Muscle layer of duodenum (tissue), 2 donors: ENCODE measurements around the gene TIPIN.
"Not testable (repeated sequence)": the region's sequence is repeated elsewhere in the genome, so short reads cannot be mapped to it uniquely, and the experiment has no call there.

ENCODE experiments used
- H3K27ac ChIP-seq: one replicate; pipeline ENCODE4 v1.7.0; 2013; ENCODE audit warnings: mild to moderate bottlenecking, low read length
- H3K27me3 ChIP-seq: one replicate; pipeline ENCODE4 v1.7.0; 2013; ENCODE audit warnings: low read depth, mild to moderate bottlenecking, control low read depth, low read length
- H3K36me3 ChIP-seq, 2 donors: one replicate each; pipeline ENCODE4 v1.7.0; 2013; ENCODE audit warnings: low read length in 2 of 2, control low read depth in 1 of 2, mild to moderate bottlenecking in 1 of 2; ENCODE audit not compliant: insufficient read depth in 2 of 2, control insufficient read depth in 1 of 2
- H3K4me1 ChIP-seq, 2 donors: one replicate each; pipeline ENCODE4 v1.7.0; 2013; ENCODE audit warnings: low read length in 2 of 2, mild to moderate bottlenecking in 2 of 2, control low read depth in 1 of 2, moderate library complexity in 1 of 2; ENCODE audit not compliant: insufficient read depth in 2 of 2, control insufficient read depth in 1 of 2
- H3K4me3 ChIP-seq, 2 donors: one replicate each; pipeline ENCODE4 v1.7.0; 2013; ENCODE audit warnings: low read length in 2 of 2, low read depth in 1 of 2, mild to moderate bottlenecking in 1 of 2
- H3K9me3 ChIP-seq, 2 donors: one replicate each; pipeline ENCODE4 v1.7.0; 2013; ENCODE audit warnings: low read length in 2 of 2, control low read depth in 1 of 2, mild to moderate bottlenecking in 1 of 2; ENCODE audit not compliant: control insufficient read depth in 1 of 2
- donor health status: healthy.

TIPIN gene

DNA sequence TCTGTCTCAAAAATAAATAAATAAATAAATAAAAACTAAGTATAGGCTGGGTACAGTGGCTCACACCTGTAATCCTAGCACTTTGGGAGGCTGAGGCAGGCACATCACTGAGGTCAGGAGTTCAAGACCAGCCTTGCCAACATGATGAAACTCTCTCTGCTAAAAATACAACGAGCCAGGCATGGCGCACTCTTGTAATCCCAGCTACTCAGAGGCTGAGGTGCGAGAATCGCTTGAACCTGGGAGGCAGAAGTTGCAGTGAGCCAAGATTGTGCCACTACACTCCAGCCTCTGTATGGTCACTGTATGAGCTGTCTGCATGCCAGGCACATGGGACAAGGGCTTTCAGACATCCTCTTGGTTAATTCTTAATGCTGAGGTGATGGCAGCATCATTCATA, 28.7 kb downstream of the TIPIN start:
- no peak overlapping the region for H3K27ac ChIP-seq
- no peaks in the 10 kb centered on the region for H3K4me1 ChIP-seq
- H3K9me3 ChIP-seq = no peaks in the 10 kb centered on the region
- H3K27me3 ChIP-seq = no peaks in the 10 kb centered on the region
- no peak overlapping the region for H3K4me3 ChIP-seq
- H3K36me3 ChIP-seq = peaks cover 41 to 58% of the 10 kb centered on the region in 2 donors

DNA sequence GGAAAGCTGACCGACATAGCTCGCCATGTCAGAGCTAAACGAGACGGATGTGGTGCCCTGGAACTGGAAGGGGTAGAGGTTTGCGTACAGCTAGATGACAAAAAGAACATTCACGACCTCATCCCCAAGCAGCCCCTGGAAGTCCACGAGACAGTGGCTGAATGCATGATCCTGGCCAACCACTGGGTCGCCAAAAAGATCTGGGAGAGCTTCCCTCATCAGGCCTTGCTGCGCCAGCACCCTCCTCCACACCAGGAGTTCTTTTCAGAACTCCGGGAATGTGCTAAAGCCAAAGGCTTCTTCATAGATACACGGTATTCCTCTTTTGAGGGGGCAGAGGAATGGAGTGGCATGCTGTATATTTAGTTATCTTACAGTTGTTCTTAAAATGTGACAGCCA, 30.4 kb downstream of the TIPIN start:
- Histone ChIP-seq H3K27ac (no peak overlapping the region), H3K4me1 (no peaks in the 10 kb centered on the region), H3K36me3 (peaks cover 50 to 72% of the 10 kb centered on the region in 2 donors), H3K4me3 (no peak overlapping the region), H3K9me3 (no peaks in the 10 kb centered on the region), H3K27me3 (no peaks in the 10 kb centered on the region)

DNA sequence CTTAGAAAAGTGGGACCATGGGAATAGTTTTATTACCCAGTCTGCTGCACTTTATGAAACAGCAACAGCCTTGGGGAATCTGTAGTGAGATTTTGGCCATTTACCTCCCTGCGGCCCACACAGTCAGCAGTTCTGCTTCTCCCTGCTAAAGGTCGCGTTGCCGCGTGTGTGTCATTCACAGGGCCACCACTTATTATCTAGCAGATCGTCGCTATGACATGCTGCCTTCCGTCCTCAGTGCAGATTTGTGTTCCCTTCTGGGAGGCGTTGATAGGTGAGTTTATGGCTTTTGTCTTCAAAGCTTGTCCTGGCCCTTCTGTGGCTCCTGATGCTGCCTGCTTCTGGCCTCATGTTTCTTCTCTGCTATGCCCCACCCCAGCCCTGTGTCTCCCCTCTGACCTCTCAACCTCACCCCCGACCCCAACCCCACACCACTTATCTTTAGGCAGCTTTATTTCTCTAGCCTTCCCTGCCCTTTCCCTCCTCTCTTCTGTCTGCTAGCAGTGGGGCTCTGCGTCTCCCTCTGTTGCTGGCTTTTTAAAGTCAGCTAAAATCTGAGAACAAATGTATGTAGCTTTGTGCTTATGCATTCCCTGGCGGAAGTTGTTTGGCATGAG, 33.1 kb downstream of the TIPIN start:
- Histone ChIP-seq H3K27me3 (no peaks in the 10 kb centered on the region), H3K36me3 (peaks cover 41 to 68% of the 10 kb centered on the region in 2 donors), H3K4me1 (no peaks in the 10 kb centered on the region), H3K27ac (no peak overlapping the region), H3K4me3 (no peak overlapping the region), H3K9me3 (no peaks in the 10 kb centered on the region)

DNA sequence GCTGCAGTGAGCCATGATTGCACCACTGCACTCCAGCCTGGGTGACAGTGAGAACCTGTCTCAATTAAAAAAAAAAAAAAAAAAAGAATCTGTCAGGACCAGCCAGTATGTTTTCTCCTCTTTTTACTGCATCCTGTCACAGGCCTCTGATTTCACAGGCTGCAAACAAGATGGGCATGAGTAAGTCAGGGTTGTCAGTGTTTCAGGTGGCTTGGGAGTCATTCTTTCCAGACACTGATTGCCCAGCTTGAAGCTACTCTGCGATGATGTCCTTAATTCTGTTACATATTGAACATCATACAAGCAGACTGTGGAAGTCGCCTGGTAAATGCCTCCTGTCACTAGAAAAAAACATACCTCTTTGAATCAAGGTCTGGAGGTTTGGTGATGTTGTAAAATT, 44.3 kb downstream of the TIPIN start:
- Histone ChIP-seq H3K27ac (no peak overlapping the region), H3K4me1 (no peaks in the 10 kb centered on the region), H3K4me3 (no peak overlapping the region), H3K27me3 (no peaks in the 10 kb centered on the region), H3K36me3 (peaks cover 44 to 68% of the 10 kb centered on the region in 2 donors), H3K9me3 (no peaks in the 10 kb centered on the region)

DNA sequence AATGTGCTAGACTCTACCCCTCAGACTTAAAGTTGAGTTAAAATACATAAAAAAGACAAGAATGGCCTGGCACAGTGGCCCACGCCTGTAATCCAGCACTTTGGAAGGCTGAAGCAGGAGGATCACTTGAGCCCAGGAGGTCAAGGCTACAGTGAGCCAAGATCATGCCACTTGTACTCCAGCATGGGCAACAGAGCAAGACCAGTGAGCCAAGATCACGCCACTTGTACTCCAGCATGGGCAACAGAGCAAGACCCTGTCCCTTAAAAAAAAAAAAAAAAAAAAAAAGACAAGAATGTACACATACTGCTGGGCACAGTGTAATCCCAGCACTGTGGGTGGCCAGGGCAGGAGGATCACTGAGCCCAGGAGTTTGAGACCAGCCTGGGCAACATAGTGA, 45.7 kb downstream of the TIPIN start:
- no peaks in the 10 kb centered on the region for H3K4me1 ChIP-seq
- H3K36me3 ChIP-seq = peaks cover 39 to 55% of the 10 kb centered on the region in 2 donors
- H3K27me3 ChIP-seq = no peaks in the 10 kb centered on the region
- H3K4me3 ChIP-seq = no peak overlapping the region
- H3K27ac ChIP-seq = no peak overlapping the region
- H3K9me3 ChIP-seq = no peaks in the 10 kb centered on the region

DNA sequence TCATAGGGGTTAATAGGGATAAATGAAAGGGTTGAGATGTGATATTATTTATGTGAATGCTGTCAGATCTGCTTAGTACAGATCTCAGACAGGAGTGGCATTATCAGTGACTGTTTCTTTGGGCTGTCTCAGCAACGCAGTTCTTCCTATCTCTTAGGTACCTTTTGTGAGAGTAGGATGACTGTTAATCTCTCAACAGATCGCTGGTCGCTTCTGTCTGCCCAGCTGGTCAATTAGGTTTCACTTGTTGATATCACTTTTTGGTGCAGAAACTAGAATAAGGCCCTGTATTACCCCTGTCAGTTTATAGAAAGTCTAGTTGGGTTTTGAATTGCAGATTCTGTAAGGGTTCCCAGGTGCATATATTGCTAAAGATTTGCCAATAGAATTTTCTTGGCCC, 46.7 kb downstream of the TIPIN start:
- Histone ChIP-seq H3K27ac (no peak overlapping the region), H3K9me3 (no peaks in the 10 kb centered on the region), H3K36me3 (peaks cover 37 to 47% of the 10 kb centered on the region in 2 donors), H3K4me1 (no peaks in the 10 kb centered on the region), H3K4me3 (no peak overlapping the region), H3K27me3 (no peaks in the 10 kb centered on the region)

DNA sequence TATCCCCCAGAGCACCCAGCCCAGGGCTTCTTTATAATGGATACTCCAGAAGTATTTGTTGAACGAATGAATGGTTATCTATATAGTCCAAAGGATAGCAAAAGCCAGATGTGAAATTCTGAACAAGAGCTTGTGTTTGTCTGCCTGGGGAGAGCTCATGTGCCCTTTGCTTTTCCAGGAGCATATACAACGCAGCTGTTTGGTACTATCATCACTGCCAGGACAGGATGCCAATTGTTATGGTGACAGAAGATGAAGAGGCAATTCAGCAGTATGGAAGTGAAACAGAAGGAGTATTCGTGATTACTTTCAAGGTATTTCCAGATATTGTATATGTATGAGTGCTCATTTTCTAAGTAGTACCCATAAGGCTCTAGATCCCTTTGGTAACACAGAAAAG, 48.0 kb downstream of the TIPIN start:
- Histone ChIP-seq H3K27me3 (no peaks in the 10 kb centered on the region), H3K27ac (no peak overlapping the region), H3K4me1 (no peaks in the 10 kb centered on the region), H3K9me3 (no peaks in the 10 kb centered on the region), H3K36me3 (peaks cover 27 to 38% of the 10 kb centered on the region in 2 donors), H3K4me3 (no peak overlapping the region)

DNA sequence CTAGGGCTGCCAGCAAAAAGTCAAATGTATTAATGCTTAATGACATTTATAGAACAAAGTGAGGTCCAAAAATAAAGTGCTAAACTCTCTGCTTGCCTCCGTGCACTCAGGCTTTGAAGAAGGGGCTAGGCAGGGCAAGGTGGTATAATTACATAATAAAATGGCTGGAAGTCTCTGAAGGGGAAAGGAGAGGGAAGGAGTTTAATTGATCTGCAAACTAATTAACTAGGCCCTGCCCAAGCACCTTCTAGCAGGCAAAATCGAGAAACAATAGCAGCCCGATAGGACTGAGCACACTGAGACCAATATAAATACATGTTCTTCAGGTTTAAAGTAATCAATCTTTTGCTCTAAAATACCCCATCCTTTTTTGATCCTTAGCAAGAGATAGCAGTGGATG, 50.1 kb downstream of the TIPIN start:
- Histone ChIP-seq H3K4me1 (no peaks in the 10 kb centered on the region), H3K36me3 (peaks cover 19 to 24% of the 10 kb centered on the region in 2 donors), H3K9me3 (no peaks in the 10 kb centered on the region), H3K27me3 (no peaks in the 10 kb centered on the region), H3K4me3 (no peak overlapping the region), H3K27ac (no peak overlapping the region)

DNA sequence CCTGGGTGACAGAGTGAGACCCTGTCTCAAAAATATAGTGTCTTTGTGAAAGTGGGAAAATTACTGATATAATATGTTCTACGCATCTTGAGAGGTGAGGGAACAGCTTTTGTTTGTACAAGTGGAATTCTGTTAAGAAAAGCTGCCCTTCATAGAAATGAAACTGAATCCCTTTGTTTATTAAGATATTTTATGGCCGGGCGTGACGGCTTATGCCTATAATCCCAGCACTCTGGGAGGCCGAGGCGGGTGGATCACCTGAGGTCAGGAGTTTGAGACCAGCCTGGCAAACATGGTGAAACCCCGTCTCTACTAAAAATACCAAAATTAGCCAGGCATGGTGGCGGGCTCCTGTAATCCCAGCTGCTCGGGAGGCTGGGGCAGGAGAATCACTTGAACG, 52.1 kb downstream of the TIPIN start:
- not testable (repeated sequence) for H3K9me3 ChIP-seq, H3K27me3 ChIP-seq, H3K4me3 ChIP-seq, H3K4me1 ChIP-seq, H3K27ac ChIP-seq
- peaks cover 12 to 20% of the 10 kb centered on the region in 2 donors for H3K36me3 ChIP-seq

DNA sequence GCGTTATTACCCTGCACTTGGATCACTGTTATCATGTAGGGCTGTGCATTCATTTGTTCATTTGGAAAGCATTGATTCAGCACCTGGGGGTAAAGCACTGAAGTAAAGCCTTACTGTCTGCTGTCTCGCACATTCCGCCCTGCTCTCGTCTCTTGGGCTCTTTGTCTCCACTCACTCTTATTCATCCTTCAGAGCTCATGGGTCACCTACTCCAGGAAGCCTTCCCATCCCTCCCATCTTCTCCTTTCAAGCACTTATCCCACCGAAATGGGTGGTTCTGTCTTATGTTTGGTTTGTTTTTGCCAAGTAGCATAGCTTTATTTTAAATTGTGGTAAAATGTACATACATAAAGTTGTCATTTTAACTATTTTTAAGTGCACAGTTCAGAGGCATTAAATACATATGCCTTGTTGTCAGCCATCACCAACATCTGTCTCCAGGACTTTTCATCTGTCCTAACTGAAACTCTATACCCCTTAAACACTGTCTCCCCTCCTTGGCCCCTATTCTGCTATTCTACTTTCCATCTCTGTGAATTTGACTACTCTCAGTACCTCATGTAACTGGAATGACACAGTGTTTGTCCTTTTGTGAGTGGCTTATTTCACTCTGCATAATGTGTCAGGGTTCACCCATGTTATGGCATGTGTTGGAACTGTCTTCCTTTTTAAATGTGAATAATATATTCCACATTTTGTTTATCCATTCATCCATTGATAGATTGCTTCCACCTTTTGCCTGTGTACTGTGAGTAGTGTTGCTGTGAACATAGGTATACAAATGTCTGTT, 53.8 kb downstream of the TIPIN start:
- Histone ChIP-seq H3K9me3 (no peaks in the 10 kb centered on the region), H3K27ac (no peak overlapping the region), H3K4me1 (no peaks in the 10 kb centered on the region), H3K27me3 (no peaks in the 10 kb centered on the region), H3K36me3 (peaks cover 4 to 16% of the 10 kb centered on the region in 2 donors), H3K4me3 (no peak overlapping the region)

DNA sequence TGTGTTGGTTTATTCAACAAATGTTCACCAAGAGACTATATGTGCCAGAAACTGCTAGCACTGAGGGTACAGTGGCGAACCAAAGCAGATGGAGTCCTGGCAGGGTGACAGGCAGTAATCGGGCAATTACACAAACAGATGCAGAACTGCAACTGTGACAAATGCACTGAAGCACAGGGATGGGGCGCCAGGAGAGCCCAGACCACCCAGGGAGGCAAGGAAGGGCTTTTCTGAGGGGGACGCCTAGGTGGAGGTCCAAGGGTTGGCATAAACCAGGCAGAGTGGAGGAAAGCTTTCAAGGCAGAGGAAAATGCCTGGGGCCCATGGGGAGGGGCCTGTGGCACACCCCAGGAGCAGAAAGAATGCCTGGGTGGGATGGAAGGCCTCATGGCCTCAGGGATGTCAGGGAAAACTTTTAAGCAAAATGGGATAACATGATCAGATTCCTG, 57.7 kb downstream of the TIPIN start:
- Histone ChIP-seq H3K36me3 (peaks cover 7 to 11% of the 10 kb centered on the region in 2 donors), H3K27ac (no peak overlapping the region), H3K27me3 (no peaks in the 10 kb centered on the region)

More for the DNA sequence above, 57.7 kb downstream of the TIPIN start:
- H3K4me3 ChIP-seq = no peak overlapping the region
- H3K4me1 ChIP-seq = peaks cover 9 to 11% of the 10 kb centered on the region in 2 donors
- H3K9me3 ChIP-seq = no peaks in the 10 kb centered on the region
